Cardiac ventricle fibroblast (primary cell): ENCODE results near the gene ASPHD1. TPM values are rescaled to one million over a fixed set of nuclear protein-coding genes. Genes with fewer than 3 reads are reported as not detected.

Source experiments
- total RNA-seq: library from RNA; depleted of rRNA; stranded (reverse); fragments of >200 nt; gene quantifications from 2 replicates; pipeline ENCODE4 v1.2.3, GENCODE V29; 2015

Gene ASPHD1, protein sequence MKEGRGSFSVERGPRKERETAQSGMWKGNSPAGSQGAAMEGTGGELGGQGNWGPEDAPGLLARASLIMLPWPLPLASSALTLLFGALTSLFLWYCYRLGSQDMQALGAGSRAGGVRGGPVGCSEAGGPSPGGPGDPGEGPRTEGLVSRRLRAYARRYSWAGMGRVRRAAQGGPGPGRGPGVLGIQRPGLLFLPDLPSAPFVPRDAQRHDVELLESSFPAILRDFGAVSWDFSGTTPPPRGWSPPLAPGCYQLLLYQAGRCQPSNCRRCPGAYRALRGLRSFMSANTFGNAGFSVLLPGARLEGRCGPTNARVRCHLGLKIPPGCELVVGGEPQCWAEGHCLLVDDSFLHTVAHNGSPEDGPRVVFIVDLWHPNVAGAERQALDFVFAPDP
- total RNA-seq, result 7.2 and 11.4 TPM in 2 replicates

DNA sequence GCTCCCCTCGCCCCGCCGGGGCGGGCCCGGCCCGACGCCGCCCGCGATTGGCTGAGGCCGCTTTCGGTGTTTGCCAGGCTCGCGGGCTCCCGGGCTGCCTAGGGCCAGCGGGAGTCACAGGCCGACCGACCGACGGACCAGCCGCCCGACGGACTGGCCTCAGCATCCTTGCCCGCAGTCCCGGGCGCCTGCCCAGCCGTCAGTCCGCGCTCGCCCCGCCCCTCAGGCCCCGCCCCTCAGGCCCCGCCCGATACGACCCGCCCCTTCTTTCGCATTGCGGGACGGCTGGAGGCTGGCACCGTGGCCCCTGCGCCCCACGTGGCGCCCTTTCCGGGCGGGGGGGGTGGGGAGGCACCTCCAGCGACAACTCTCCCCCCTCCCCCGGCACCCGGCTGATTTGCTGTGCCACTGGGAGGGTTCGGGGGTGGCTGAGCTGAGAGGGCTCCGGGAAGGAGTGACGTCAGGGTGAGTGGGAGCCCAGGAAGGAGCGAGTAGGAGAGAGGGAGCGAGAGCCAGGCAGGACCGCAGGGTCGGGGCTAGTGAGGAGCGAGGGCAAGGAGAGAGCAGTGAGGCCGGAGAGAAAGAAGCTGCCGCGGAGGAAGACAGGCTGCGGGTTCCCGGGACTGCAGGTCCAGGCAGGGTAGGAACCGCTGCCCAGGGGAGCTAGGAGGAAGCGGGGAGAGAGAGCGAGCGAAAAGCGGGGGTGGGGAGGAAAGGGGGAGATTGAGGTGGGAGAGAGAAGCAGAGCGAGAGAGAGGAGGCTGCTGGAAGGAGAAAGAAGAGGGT lies at the start of gene ASPHD1:
Gene ASPHD1 (plus strand): TSS at position 387 of the 786 bp plus-strand sequence. CDS start 484 bp downstream, outside the sequence.

DNA sequence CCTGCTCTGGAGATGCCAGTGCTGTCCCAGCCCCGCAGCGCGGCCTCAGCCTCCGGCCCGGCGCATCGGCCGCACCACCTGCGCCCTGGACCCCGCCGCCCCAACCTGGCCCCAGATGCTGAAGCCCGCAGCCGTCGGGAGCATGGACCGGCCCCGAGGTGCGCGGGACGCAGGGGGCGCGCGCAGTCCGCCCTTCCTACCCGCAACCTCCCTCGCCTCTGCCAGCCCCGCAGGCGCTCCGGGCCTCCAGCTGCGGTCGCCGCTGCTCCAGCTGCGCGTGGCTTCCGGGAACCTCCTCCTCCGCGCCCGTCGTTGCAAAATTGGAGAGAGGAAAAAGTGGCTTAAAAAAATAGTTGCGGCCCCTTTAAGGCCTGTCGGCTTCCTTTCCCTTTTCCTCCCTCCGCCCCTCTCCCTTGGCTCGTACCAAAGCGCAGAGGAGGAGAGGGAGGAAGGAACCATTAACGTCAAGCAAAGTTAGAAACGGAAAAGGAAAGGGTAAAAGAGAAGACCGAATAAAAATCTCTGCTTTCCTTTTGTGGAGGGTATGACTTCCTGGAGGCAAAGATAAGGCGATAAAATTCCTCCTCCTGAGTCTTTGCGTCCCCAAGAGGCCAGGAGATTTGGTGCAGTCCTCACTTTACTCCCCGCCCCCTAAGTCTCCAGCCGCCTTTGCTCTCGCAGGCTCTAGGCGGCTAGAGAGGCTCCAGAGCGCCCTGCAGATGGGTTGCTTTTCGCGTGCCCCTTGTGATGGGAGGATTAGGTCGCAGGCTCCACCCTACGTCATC lies 37.2 kb upstream of the ASPHD1 start, which contains the start of gene CDIPT:
Gene CDIPT (minus strand): TSS at position 343 of the 785 bp plus-strand sequence. CDS start 369 bp downstream, outside the sequence.

DNA sequence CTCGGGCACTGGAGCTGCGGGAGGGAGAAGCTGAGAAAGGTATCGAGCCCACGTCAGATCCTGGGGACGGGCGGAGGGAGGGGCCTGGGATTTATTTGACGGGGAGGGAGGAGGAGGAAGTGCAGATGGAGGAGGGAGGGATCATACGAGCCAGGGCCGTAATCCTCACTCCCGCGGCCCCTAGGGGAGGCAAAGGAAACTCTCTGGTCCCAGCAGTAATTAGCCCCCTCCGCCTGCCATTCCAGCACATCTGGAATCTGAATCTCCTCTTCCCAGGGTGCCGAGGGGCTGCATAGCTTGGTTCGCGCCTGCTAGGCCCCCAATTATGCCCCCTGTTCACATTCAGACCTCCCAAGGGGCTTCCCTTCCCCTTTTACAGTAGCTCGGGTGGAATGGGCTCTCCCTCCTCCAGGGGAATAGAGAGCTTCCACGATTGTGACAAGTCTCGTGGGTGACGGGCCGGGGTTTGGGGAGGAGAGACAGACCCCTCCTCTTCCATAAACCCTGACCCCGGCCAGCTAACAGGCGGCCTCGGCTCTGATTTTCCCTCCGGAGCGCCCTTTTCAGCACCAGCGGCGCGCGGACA lies 679 bp upstream of the ASPHD1 start, which contains the start of gene SEZ6L2:
Gene SEZ6L2 (minus strand): TSS at position 35 of the 586 bp plus-strand sequence. CDS start 531 bp downstream, outside the sequence.

DNA sequence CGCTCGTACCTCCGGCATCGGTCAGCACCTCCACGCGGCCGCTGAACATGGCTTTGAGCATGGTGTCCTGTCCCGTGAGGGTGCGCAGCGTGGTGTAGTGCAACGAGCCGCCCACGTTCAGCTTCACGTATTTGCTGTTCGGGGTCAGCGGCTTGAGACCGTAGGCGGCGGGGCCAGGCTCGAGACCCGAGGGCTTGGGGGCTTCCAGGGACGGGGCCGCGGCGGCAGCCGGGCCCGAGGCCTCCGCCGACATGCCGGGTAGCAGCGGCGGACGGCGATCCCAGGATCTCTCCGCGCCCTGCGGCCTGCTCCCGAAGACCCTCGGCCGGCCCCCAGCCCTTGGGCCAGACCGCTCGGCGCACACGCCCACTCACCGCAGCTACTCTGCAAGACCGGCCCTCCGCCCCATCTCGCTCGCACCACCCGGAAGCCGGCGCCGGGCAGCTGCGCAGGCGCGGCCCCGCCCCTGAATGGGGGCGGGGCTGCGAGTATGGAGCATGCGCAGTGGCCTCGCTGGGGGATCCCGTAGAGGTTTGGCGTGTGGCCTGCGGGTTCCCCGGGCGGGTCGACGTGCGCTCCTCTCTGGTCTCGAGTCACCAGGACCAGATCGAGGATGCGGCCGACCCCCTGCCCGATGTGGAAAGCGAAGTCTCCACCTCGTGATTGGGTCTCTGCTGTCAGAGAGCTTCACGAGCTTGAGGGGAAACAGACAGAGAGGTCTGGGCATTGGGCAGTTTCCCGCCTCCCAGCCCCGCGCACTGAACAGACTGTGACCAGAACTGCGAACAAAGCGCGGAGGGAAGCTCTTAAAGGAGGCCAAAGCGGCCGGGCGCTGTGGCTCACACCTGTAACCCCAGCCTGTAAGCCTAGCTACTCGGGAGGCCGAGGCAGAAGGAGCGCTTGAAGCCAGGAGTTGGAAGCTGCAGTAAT lies 25.8 kb downstream of the ASPHD1 start, which contains the start of gene KCTD13:
Gene KCTD13 (minus strand): TSS at position 446 of the 930 bp plus-strand sequence. CDS start 193 bp downstream, at position 253.

Other genes with a start within 250 kb of the ASPHD1 start
- not detected in 2 replicates for gene SPN, start 237.2 kb upstream of the ASPHD1 start, total RNA-seq
- gene QPRT, start 221.3 kb upstream of the ASPHD1 start, total RNA-seq, result 4.1 and 6.0 TPM in 2 replicates
- not detected in 2 replicates for gene C16orf54, start 154.5 kb upstream of the ASPHD1 start, total RNA-seq
- gene ZG16, start 122.2 kb upstream of the ASPHD1 start, total RNA-seq, result not detected in 2 replicates
- gene KIF22, start 109.7 kb upstream of the ASPHD1 start, total RNA-seq, result 13.0 and 13.5 TPM in 2 replicates
- 95.2 and 108 TPM in 2 replicates for gene MAZ, start 94.0 kb upstream of the ASPHD1 start, total RNA-seq
- gene PRRT2, start 88.3 kb upstream of the ASPHD1 start, total RNA-seq, result 0.78 and 1.2 TPM in 2 replicates
- gene PAGR1, start 84.3 kb upstream of the ASPHD1 start, total RNA-seq, result 25.6 and 29.2 TPM in 2 replicates
- 224 and 249 TPM in 2 replicates for gene MVP, start 80.0 kb upstream of the ASPHD1 start, total RNA-seq
- 102 and 110 TPM in 2 replicates for gene CDIPT, start 37.3 kb upstream of the ASPHD1 start, total RNA-seq
- 43.9 and 57.2 TPM in 2 replicates for gene SEZ6L2, start 938 bp upstream of the ASPHD1 start, total RNA-seq
- 5.7 and 9.7 TPM in 2 replicates for gene KCTD13, start 25.7 kb downstream of the ASPHD1 start, total RNA-seq
- gene TMEM219, start 61.6 kb downstream of the ASPHD1 start, total RNA-seq, result 104 and 105 TPM in 2 replicates
- 32.1 and 33.8 TPM in 2 replicates for gene TAOK2, start 73.4 kb downstream of the ASPHD1 start, total RNA-seq
- gene HIRIP3, start 95.1 kb downstream of the ASPHD1 start, total RNA-seq, result 6.9 and 9.7 TPM in 2 replicates
- 30.0 and 58.5 TPM in 2 replicates for gene INO80E, start 95.8 kb downstream of the ASPHD1 start, total RNA-seq
- not detected in 2 replicates for gene DOC2A, start 110.5 kb downstream of the ASPHD1 start, total RNA-seq
- gene C16orf92, start 122.7 kb downstream of the ASPHD1 start, total RNA-seq, result not detected in 2 replicates
- gene TLCD3B, start 130.8 kb downstream of the ASPHD1 start, total RNA-seq, result not detected in 2 replicates
- gene ALDOA, start 165.3 kb downstream of the ASPHD1 start, total RNA-seq, result 1,739 and 1,751 TPM in 2 replicates
- gene PPP4C, start 175.5 kb downstream of the ASPHD1 start, total RNA-seq, result 50.5 and 56.4 TPM in 2 replicates
- gene TBX6, start 191.4 kb downstream of the ASPHD1 start, total RNA-seq, result 0.37 TPM in 1 of 2 replicates, not detected in the other
- 60.6 and 79.3 TPM in 2 replicates for gene YPEL3, start 195.7 kb downstream of the ASPHD1 start, total RNA-seq
- 0.64 and 1.00 TPM in 2 replicates for gene GDPD3, start 213.0 kb downstream of the ASPHD1 start, total RNA-seq
- 47.0 and 60.8 TPM in 2 replicates for gene MAPK3, start 222.7 kb downstream of the ASPHD1 start, total RNA-seq